HG03103 (cell line): Measurements from ENCODE around the gene NPIPB13.
"Not testable (repeated sequence)": the region's sequence is repeated elsewhere in the genome, so short reads cannot be mapped to it uniquely, and the experiment has no call there.

Experiments
- ATAC-seq: cut with Tn5 transposase; IDR thresholded peaks from one replicate; pipeline ENCODE4 v1.9.1; 2021; ENCODE audit warnings: low read depth; ENCODE audit not compliant: unreplicated experiment

Gene NPIPB13

GRCh38 chr16:30248379-30248778 lies at the start of gene NPIPB13:
Gene NPIPB13 (minus strand): TSS chr16:30248479. CDS start chr16:30245573, 2,906 bp downstream.
- not testable (repeated sequence) for ATAC-seq

DNA sequence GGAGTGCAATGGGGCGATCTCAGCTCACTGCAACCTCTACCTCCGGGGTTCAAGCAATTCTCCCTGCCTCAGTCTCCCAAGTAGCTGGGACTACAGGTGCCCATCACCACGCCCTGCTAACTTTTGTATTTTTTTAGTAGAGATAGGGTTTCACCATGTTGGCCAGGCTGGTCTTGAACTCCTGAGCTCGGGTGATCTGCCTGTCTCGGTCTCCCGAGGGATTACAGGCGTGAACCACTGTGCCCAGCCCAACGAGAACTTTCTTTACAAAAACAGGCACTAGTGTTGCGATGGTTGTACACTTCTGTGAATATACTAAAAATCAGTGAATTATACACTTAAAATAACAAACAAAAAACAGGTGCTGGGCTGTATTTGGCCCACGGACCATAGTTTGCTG lies 34.1 kb upstream of the NPIPB13 start:
- ATAC-seq, result not testable (repeated sequence)

GRCh38 chr16:30278523-30278922 lies 30.2 kb upstream of the NPIPB13 start:
- ATAC-seq, result not testable (repeated sequence)

DNA sequence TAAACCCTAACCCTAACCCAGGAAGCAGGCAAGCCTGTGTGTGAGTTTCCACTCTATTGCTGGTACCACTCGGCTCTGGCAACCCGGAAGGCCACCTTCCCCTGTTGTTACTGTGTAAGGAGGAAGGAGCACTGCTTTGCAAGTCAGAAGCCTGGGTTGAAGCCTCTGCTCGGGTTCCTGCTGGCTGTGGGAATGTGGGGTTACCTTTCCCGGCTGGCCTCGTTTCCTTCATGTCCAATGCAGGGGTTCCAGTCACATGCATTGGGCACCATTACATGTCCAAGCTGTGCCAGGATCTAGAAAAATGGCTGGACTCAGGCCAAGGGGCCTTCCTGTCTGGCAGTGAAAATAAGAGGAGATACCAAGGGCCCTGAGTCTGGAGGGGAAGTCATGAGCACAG lies 31.2 kb downstream of the NPIPB13 start:
- not testable (repeated sequence) for ATAC-seq

GRCh38 chr16:30211414-30211813 lies 36.9 kb downstream of the NPIPB13 start:
- ATAC-seq, result not testable (repeated sequence)

DNA sequence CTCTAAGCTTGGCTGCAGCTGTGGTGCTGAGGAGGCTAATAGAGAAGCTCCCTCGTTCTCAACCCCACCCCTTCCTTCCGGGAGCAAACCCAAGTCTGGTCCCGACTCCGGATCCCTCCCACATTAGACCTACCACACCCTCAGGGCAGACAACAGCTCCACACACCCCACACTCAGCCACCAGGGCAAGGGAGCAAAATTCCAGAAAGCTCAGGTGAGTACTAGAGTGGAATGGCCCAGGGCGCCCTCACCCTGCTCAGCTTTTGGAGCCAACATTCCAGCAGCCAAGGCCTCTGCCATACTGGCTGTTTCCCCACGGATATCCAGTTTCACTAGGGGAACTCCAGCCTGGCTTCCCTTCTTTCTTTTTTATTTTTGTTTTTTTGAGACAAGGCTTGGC lies 39.2 kb downstream of the NPIPB13 start:
- ATAC-seq, result not testable (repeated sequence)

- not testable (repeated sequence) for ATAC-seq
These were observed 41.1 kb downstream of the NPIPB13 start for GRCh38 chr16:30207063-30207704.

DNA sequence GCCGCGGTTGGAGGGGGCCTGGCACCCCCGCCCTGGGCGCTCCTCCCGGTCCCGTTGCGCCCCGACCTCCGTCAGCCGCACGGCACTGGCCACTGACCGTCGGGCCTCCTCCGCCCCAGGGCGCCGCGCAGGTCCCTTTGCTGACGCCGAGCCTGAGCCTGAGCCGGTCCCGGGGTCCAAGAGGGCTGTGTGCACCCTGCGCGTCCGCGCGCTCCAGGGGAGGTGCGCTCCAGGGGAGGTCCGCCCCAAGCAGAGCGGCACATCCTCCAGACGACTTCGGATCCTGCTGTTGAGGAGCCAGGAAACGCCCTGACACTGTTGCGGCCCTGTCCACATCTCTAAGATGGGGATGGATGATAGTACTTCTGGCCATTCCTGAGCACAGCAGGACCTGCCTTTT lies 42.0 kb downstream of the NPIPB13 start:
- not testable (repeated sequence) for ATAC-seq

DNA sequence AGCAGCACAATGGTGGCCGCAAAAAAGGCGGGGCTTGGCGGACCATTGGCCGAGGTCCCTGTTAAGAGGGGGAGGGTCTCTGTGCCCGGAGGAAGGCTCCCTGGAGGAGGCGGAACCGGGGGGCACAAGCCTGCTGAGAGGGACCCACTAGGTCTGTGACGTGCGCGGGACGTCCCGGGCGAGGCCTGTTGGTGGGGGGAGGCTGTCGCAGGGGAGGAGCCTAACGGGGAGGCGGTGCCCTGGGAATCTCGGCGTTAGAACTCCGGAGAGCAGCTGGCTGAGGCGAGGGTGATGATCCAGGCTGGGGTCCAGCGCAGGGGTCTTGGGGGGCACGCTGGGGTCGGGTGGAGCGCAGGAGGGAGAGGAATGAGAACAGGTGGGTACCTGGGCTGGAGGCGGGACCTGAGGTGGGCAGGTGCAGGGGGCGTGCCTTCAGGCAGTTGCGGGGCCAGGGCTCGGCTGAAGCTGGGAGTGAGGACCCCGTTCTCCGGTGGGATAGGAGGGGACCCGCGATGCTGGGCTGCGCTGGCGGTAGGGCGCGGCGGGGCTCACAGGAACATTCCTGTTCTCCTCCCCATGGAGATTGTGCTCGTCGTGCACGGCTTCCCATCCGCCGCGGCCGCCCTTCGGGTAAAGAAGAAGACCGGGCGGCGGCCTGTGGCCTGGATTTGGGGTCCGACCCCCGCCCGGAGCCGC lies 42.6 kb downstream of the NPIPB13 start:
- not testable (repeated sequence) for ATAC-seq

- ATAC-seq, result not testable (repeated sequence)
These were observed 48.5 kb downstream of the NPIPB13 start for GRCh38 chr16:30199608-30200343.

- ATAC-seq, result not testable (repeated sequence)
These were observed 49.2 kb downstream of the NPIPB13 start, which contains the start of gene SULT1A3 for GRCh38 chr16:30199049-30199448. Gene SULT1A3 (plus strand): TSS chr16:30199255. CDS start chr16:30200729, 1,474 bp downstream.
